K562 (cell line): Measurements from ENCODE around the gene SLC25A21. TPM values are rescaled to one million over a fixed set of nuclear protein-coding genes. Genes with fewer than 3 reads are reported as not detected.

Experiments used
- ATAC-seq: fragments of 200-7000 bp; cut with Tn5 transposase; 3 replicates; pipeline ENCODE4 v1.9.1; 2020; ENCODE audit warnings: moderate library complexity
- BruUV-seq: library from RNA; stranded (reverse); fragments of 400-500 nt; replicated peaks from 2 replicates; lab custom pipeline; 2021; lab: Mats Ljungman, UMichigan
- CTCF ChIA-PET: fragments of 300-600 bp; formaldehyde crosslinking; extraction: SDS; loops from one replicate; lab custom pipeline; 2021; ENCODE audit warnings: low intra/inter-chr PET ratio; lab: Yijun Ruan, JAX
- POLR2A ChIA-PET: fragments of 300-600, 350-650 bp; sonication (Branson Sonifier 250); formaldehyde crosslinking; extraction: SDS; loops from one replicate; lab custom pipeline; 2021; ENCODE audit warnings: antibody characterized with exemption, inconsistent platforms; lab: Yijun Ruan, JAX
- DNase-seq, 4 experiments: peaks; one replicate each; pipeline versions ENCODE4 v3.0.0 to v3.0.0-alpha.2; 2011 to 2018; ENCODE audit warnings: low spot score in 3 of 4, mixed read lengths in 3 of 4; ENCODE audit errors: extremely low read depth in 1 of 4
- FAIRE-seq: peaks from 2 replicates; lab custom pipeline; 2011; peaks lifted over from hg19 to GRCh38; lab: Jason Lieb, UNC
- H2AFZ ChIP-seq: 2 replicates; pipeline ENCODE4 v1.6.0; 2011; ENCODE audit warnings: low read depth, low read length, control low read depth, inconsistent platforms
- H3K27ac ChIP-seq: fragments of 200-600 bp; 3 replicates; pipeline ENCODE4 v1.8.0; 2011; ENCODE audit warnings: low read depth, mild to moderate bottlenecking, control low read depth, inconsistent platforms, low read length, moderate library complexity, mixed read lengths; ENCODE audit errors: extremely low read depth
- H3K27me3 ChIP-seq, 2 experiments: fragments of 300-600 bp in 1 of 2; 2 replicates in 1 of 2; 3 replicates in 1 of 2; pipeline versions ENCODE4 v1.6.0 to v1.8.0; 2011; ENCODE audit warnings: inconsistent platforms in 2 of 2, low read length in 2 of 2, mild to moderate bottlenecking in 1 of 2, mixed read lengths in 1 of 2, moderate library complexity in 1 of 2; ENCODE audit not compliant: control insufficient read depth in 2 of 2, insufficient read depth in 2 of 2
- H3K36me3 ChIP-seq: fragments of 300-600 bp; 3 replicates; pipeline ENCODE4 v1.8.0; 2011; ENCODE audit warnings: mild to moderate bottlenecking, low read length, inconsistent platforms; ENCODE audit not compliant: control insufficient read depth, insufficient read depth
- H3K4me1 ChIP-seq, 2 experiments: fragments of 200-600 bp in 1 of 2; replicated peaks in 1 of 2; 2 replicates in 1 of 2; 3 replicates in 1 of 2; pipeline versions ENCODE4 v1.5.1 to v1.8.0; 2011; ENCODE audit warnings: inconsistent platforms in 2 of 2, low read length in 2 of 2, mild to moderate bottlenecking in 1 of 2, mixed read lengths in 1 of 2, moderate library complexity in 1 of 2; ENCODE audit not compliant: control insufficient read depth in 2 of 2, insufficient read depth in 2 of 2
- H3K4me2 ChIP-seq: 2 replicates; pipeline ENCODE4 v1.6.1; 2011; ENCODE audit warnings: low read length, control low read depth, inconsistent platforms, mixed read lengths; ENCODE audit not compliant: insufficient read depth
- H3K4me3 ChIP-seq: fragments of 200-600 bp; sonication (generic), shearing (Covaris generic); 2 replicates; pipeline ENCODE4 v1.5.1; 2016; ENCODE audit warnings: control low read depth, inconsistent platforms
- H3K79me2 ChIP-seq: fragments of 200-600 bp; 3 replicates; pipeline ENCODE4 v1.8.0; 2011; ENCODE audit warnings: low read length, inconsistent platforms; ENCODE audit not compliant: control insufficient read depth, insufficient read depth
- H3K9ac ChIP-seq, 2 experiments: 2 replicates each; pipeline versions ENCODE4 v1.6.0 to v1.6.1; 2011; ENCODE audit warnings: low read depth in 2 of 2, low read length in 2 of 2, control low read depth in 1 of 2, inconsistent platforms in 1 of 2, mild to moderate bottlenecking in 1 of 2, mixed read lengths in 1 of 2; ENCODE audit not compliant: insufficient read depth in 1 of 2
- H3K9me1 ChIP-seq: one replicate; pipeline ENCODE4 v1.6.0; 2011; ENCODE audit warnings: inconsistent platforms, mild to moderate bottlenecking, low read length, moderate library complexity; ENCODE audit not compliant: control insufficient read depth, insufficient read depth
- H3K9me3 ChIP-seq: replicated peaks from 2 replicates; pipeline ENCODE4 v1.5.1; 2011; ENCODE audit warnings: low read depth, low read length, inconsistent platforms; ENCODE audit not compliant: control insufficient read depth, insufficient read depth
- H4K20me1 ChIP-seq: replicated peaks from 2 replicates; pipeline ENCODE4 v1.6.1; 2011; ENCODE audit warnings: low read length, inconsistent platforms, mixed read lengths; ENCODE audit not compliant: control insufficient read depth, insufficient read depth
- PHF20 ChIP-seq: fragments of 450-650 bp; IDR thresholded peaks from 2 replicates; pipeline ENCODE4 v1.6.1; 2018; ENCODE audit not compliant: partially characterized antibody
- SIN3B ChIP-seq: fragments of 450-650 bp; IDR thresholded peaks from 2 replicates; pipeline ENCODE4 v1.6.1; 2017; ENCODE audit warnings: low read depth, mild to moderate bottlenecking, moderate library complexity
- SRF ChIP-seq, 2 experiments: fragments of 250-450, 450-650 bp in 1 of 2; sonication (Bioruptor Pico) in 1 of 2; sonication (generic) in 1 of 2; formaldehyde crosslinking; IDR thresholded peaks; 2 replicates each; pipeline versions ENCODE4 v1.5.0 to v1.5.1; 2020 to 2022; ENCODE audit warnings: mild to moderate bottlenecking in 1 of 2, missing genetic modification reagents in 1 of 2
- ZNF316 ChIP-seq: fragments of 450-650 bp; IDR thresholded peaks from 2 replicates; pipeline ENCODE4 v1.6.1; 2016
- WGBS: fragments of 100-300 bp; shearing (Covaris generic); methylation state at CpG from one replicate; pipeline ENCODE4 v1.1.6; 2016; ENCODE audit warnings: low coverage, mixed read lengths; ENCODE audit not compliant: insufficient coverage; ENCODE audit errors: missing lambda C conversion rate; 5-methylcytosine and 5-hydroxymethylcytosine counted together
- in situ Hi-C: fragments of 300-500 bp; cut with MboI; formaldehyde crosslinking; loops from 4 replicates; pipeline ENCODE4 v1.15.0; 2018; ENCODE audit warnings: inconsistent platforms, mixed read lengths
- intact Hi-C: fragments of 100-400 bp; cut with micrococcal nuclease; formaldehyde crosslinking; loops from 2 replicates; pipeline ENCODE4 v1.14.2; 2022
- polyA plus RNA-seq, 8 experiments: library from polyadenylated mRNA; depleted of rRNA in 4 of 8; stranded (reverse) in 5 of 8; unstranded in 3 of 8; fragments of >200 nt; fragmentation: Nextera tagmentation in 2 of 8; fragmentation: Illumina TruSeq in 1 of 8; extraction: Ambion mirVana in 2 of 8; extraction: Trizol in 1 of 8; gene quantifications; 2 replicates each; pipeline versions ENCODE4 v1.2.1 to v1.2.3, GENCODE V29; 2011 to 2014; ENCODE audit warnings: inconsistent platforms in 1 of 8, missing spikeins in 1 of 8
- total RNA-seq, 7 experiments: library from RNA; depleted of rRNA in 6 of 7; stranded (reverse); fragments of >200 nt in 6 of 7; fragmentation: Illumina TruSeq in 2 of 7; extraction: Trizol in 2 of 7; gene quantifications; 2 replicates each; pipeline versions ENCODE4 v1.2.1 to v1.2.3, GENCODE V29; 2011 to 2021; ENCODE audit warnings: low replicate concordance in 1 of 7
- TF ChIP-seq, protein P1 (sequence below): sonication (generic); formaldehyde crosslinking; IDR thresholded peaks from 2 replicates; pipeline ENCODE4 v1.8.0; 2022; ENCODE audit warnings: missing genetic modification reagents, mild to moderate bottlenecking, borderline replicate concordance

The SLC25A21 gene
- total and polyA plus RNA-seq, 9 of the 15 experiments (the other 6 are each of a cell fraction or from before 2014, with no cell fraction given), result 15.2 to 46.7 (median 28.7) TPM

DNA sequence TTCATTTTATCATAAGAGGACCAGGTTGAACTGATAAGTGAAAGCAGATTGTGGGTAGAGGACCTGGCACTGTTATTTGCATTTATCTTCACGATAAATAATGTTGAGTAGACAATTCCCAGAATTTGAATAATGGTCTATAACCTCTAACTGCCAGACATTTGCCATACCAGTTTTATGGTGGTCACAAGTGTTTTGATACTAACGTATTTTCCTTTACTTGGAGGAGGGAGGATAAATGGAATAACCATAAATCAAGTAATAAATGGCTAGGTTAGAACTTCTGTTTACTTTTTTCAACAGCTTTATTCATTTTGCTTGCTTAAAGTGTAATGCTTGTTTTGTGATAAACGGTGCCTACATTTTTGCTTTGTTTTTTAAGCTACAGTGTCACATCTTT lies 501.3 kb downstream of the SLC25A21 start:
- intact Hi-C loops (no loop called here), in situ Hi-C loops (no loop called here)
- no peak overlapping the region for H3K27ac ChIP-seq
- no peaks in the 10 kb centered on the region for H3K79me2 ChIP-seq
- no peak overlapping the region for H2AFZ ChIP-seq
- ChIA-PET POLR2A (interaction anchor here (1.2 kb wide), 1 partner anchor 9 kb away, joined by 3 read pairs; the partner anchor contains the start of gene PAX9), CTCF (no interaction called here)
- BruUV-seq, result no TSS peak
- no peak overlapping the region for H3K4me3 ChIP-seq
- no peaks in the 10 kb centered on the region; the same call in 1 of the 2 replicates for H3K9me3 ChIP-seq
- no peak for FAIRE-seq
- ATAC-seq, result no peak
- TF ChIP-seq ZNF316, result 0 out of 2 replicates have a peak, but pooled peaks have one; percentile 1
- TF ChIP-seq PHF20, result no peak
- TF ChIP-seq SRF (CRISPR knock-in tag; IDR thresholded peaks at IDR 0.05), result no peak
- no peak overlapping the region for H3K9ac ChIP-seq
- no peaks in the 10 kb centered on the region for H3K4me1 ChIP-seq
- WGBS, result 74% methylated on average over 3 of the region's 3 CpGs
- no peak overlapping the region for H3K4me2 ChIP-seq
- DNase-seq, result no peak
- no peaks in the 10 kb centered on the region for H3K27me3 ChIP-seq
- H3K36me3 ChIP-seq, result 0 out of 3 replicates have a peak, but pooled peaks cover 2% of the 10 kb centered on the region
- no peaks in the 10 kb centered on the region for H4K20me1 ChIP-seq
- H3K9me1 ChIP-seq, result no peaks in the 10 kb centered on the region

DNA sequence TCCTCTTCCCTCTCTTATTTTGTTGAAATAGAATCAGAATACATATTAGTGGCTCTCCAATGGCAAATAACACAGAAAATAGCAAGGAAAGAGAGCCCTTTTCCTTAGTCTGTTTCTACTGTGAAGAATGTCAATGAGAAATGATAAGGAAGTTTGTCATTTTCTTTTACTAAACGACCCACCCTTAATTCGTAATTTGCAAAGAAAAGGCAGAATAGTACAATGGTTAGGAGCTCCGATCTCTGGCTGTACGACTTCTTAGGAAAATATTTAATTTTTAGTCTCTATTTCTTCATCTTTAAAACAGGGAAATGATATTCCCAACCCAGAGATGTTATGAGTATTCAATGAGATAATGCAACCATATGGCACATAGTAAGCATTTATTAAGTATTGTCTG lies 504.7 kb downstream of the SLC25A21 start:
- ChIA-PET CTCF (no interaction called here), POLR2A (interaction anchor here (0.6 kb wide), 1 partner anchor 18 kb away, joined by 4 read pairs; no protein-coding TSS in a partner anchor)
- intact Hi-C loops (loop anchor here (10.0 kb wide), 1 partner anchor 97 kb away; no protein-coding TSS in a partner anchor), in situ Hi-C loops (no loop called here)
- FAIRE-seq (no peak), DNase-seq (no peak), ATAC-seq (no peak)
- Histone ChIP-seq H3K27me3 (no peaks in the 10 kb centered on the region), H3K9me3 (no peaks in the 10 kb centered on the region; the same call in 1 of the 2 replicates), H3K9me1 (no peaks in the 10 kb centered on the region), H4K20me1 (no peaks in the 10 kb centered on the region), H3K27ac (no peak overlapping the region), H3K4me2 (no peak overlapping the region), H3K4me3 (no peak overlapping the region), H3K4me1 (peaks cover 0 to 11% of the 10 kb centered on the region in 2 experiments; a peak in 2 of 5 replicates), H3K79me2 (peaks cover 2% of the 10 kb centered on the region; the same call in 2 of the 3 replicates), H3K9ac (no peak overlapping the region), H3K36me3 (peaks cover 13% of the 10 kb centered on the region), H2AFZ (no peak overlapping the region)
- WGBS, result 79% methylated on average over 4 of the region's 4 CpGs
- TF ChIP-seq, protein P1, sequence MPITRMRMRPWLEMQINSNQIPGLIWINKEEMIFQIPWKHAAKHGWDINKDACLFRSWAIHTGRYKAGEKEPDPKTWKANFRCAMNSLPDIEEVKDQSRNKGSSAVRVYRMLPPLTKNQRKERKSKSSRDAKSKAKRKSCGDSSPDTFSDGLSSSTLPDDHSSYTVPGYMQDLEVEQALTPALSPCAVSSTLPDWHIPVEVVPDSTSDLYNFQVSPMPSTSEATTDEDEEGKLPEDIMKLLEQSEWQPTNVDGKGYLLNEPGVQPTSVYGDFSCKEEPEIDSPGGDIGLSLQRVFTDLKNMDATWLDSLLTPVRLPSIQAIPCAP (CRISPR knock-in tag), result no peak
- TF ChIP-seq PHF20 (no peak), SIN3B (no peak)
- BruUV-seq, result no TSS peak
